K562 (cell line): ENCODE results near the gene FSIP2. TPM values are rescaled to one million over a fixed set of nuclear protein-coding genes. Genes with fewer than 3 reads are reported as not detected.

Source experiments
- E2F3 ChIP-seq: fragments of 250-450 bp; sonication (Bioruptor Pico); IDR thresholded peaks from 2 replicates; pipeline ENCODE4 v1.4.0; 2020; ENCODE audit warnings: mild to moderate bottlenecking
- ESRRB ChIP-seq: fragments of 250-450 bp; sonication (Bioruptor Pico); IDR thresholded peaks from 2 replicates; pipeline ENCODE4 v1.5.0; 2020; ENCODE audit warnings: mild to moderate bottlenecking, moderate library complexity, borderline replicate concordance
- FUS ChIP-seq: fragments of 200-400 bp; formaldehyde crosslinking; optimal IDR thresholded peaks from 2 replicates; pipeline ENCODE3; 2017; ENCODE audit warnings: low read depth, low read length
- GTF2A2 ChIP-seq: IDR thresholded peaks from 2 replicates; pipeline ENCODE4 v1.6.1; 2016; ENCODE audit warnings: mild to moderate bottlenecking, missing genetic modification characterization, missing compliant biosample characterization
- MLLT1 ChIP-seq, 2 experiments: fragments of 450-650 bp; IDR thresholded peaks; 2 replicates each; pipeline ENCODE4 v1.6.1; 2016
- NKRF ChIP-seq: fragments of 450-650 bp; IDR thresholded peaks from 2 replicates; pipeline ENCODE4 v1.6.1; 2016; ENCODE audit warnings: borderline replicate concordance
- RCOR1 ChIP-seq, 2 experiments: IDR thresholded peaks; 2 replicates each; pipeline ENCODE4 v1.6.1; 2012; ENCODE audit warnings: low read depth in 2 of 2, low read length in 2 of 2, borderline replicate concordance in 1 of 2, improper control_type of control experiment in 1 of 2
- RERE ChIP-seq: sonication (generic); formaldehyde crosslinking; IDR thresholded peaks from 2 replicates; pipeline ENCODE4 v1.8.0; 2023; ENCODE audit warnings: missing genetic modification reagents, mild to moderate bottlenecking, borderline replicate concordance
- SMAD3 ChIP-seq: fragments of 450-650 bp; formaldehyde crosslinking; conservative IDR thresholded peaks from 2 replicates; pipeline ENCODE4 v1.4.0; 2020; ENCODE audit warnings: mild to moderate bottlenecking
- ZNF583 ChIP-seq: fragments of 250-450 bp; sonication (Bioruptor Pico); IDR thresholded peaks from 2 replicates; pipeline ENCODE4 v1.4.0; 2020
- ZNF696 ChIP-seq: fragments of 250-450 bp; sonication (Bioruptor Pico); conservative IDR thresholded peaks from 2 replicates; pipeline ENCODE4 v1.4.0; 2020; ENCODE audit warnings: mild to moderate bottlenecking, moderate library complexity
- polyA plus RNA-seq, 8 experiments: library from polyadenylated mRNA; depleted of rRNA in 4 of 8; stranded (reverse) in 5 of 8; unstranded in 3 of 8; fragments of >200 nt; fragmentation: Nextera tagmentation in 2 of 8; fragmentation: Illumina TruSeq in 1 of 8; extraction: Ambion mirVana in 2 of 8; extraction: Trizol in 1 of 8; gene quantifications; 2 replicates each; pipeline versions ENCODE4 v1.2.1 to v1.2.3, GENCODE V29; 2011 to 2014; ENCODE audit warnings: inconsistent platforms in 1 of 8, missing spikeins in 1 of 8
- total RNA-seq, 7 experiments: library from RNA; depleted of rRNA in 6 of 7; stranded (reverse); fragments of >200 nt in 6 of 7; fragmentation: Illumina TruSeq in 2 of 7; extraction: Trizol in 2 of 7; gene quantifications; 2 replicates each; pipeline versions ENCODE4 v1.2.1 to v1.2.3, GENCODE V29; 2011 to 2021; ENCODE audit warnings: low replicate concordance in 1 of 7
- TF ChIP-seq, protein P1 (sequence below): sonication (generic); formaldehyde crosslinking; IDR thresholded peaks from 2 replicates; pipeline ENCODE4 v1.9.0; 2022; ENCODE audit warnings: mild to moderate bottlenecking, missing genetic modification reagents

FSIP2 gene
- total and polyA plus RNA-seq, 9 of the 15 experiments (the other 6 are each of a cell fraction or from before 2014, with no cell fraction given) = 0.01 to 0.04 TPM; not detected in 7

DNA sequence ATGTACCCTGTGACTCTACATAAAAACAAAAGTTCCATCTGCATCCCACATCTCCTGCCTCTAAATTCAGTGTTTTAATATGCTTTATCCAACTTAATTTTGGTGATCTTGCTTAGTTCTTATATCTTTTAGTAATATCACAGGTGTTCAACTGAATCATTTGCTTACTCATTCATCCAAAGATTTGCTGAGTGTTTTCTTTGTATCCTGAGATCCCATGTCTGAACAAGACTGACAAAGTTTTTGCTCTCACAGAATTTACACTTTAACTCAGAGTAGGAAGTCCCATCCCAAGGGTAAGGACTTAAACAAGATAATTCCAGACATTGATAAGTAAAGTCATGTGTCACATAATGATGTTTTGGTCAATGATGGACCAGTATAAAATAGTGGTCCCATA, 87.0 kb downstream of the FSIP2 start (continued):
- no peak for TF ChIP-seq MLLT1 (IDR thresholded peaks at IDR 0.05)
- TF ChIP-seq, protein P1, sequence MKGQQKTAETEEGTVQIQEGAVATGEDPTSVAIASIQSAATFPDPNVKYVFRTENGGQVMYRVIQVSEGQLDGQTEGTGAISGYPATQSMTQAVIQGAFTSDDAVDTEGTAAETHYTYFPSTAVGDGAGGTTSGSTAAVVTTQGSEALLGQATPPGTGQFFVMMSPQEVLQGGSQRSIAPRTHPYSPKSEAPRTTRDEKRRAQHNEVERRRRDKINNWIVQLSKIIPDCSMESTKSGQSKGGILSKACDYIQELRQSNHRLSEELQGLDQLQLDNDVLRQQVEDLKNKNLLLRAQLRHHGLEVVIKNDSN = no peak
- no peak for TF ChIP-seq RCOR1 (IDR thresholded peaks at IDR 0.05; ENCODE audit: borderline replicate concordance in 1 of 2, low read depth in 2 of 2, low read length in 2 of 2)
- TF ChIP-seq E2F3 (CRISPR knock-in tag) = no peak
- no peak for TF ChIP-seq NKRF
- TF ChIP-seq GTF2A2 (tag) = no peak
- no peak for TF ChIP-seq SMAD3 (CRISPR knock-in tag)
- no peak for TF ChIP-seq FUS
- TF ChIP-seq RERE (CRISPR knock-in tag) = no peak
- TF ChIP-seq ZNF583 (CRISPR knock-in tag) = no peak
- TF ChIP-seq ESRRB (CRISPR knock-in tag) = no peak
- no peak for TF ChIP-seq ZNF696 (CRISPR knock-in tag)
